H1 (cell line): Measurements from ENCODE around the gene EHBP1.

Source experiments
- BACH1 ChIP-seq: IDR thresholded peaks from 2 replicates; pipeline ENCODE4 v1.6.1; 2012; ENCODE audit warnings: low read length, improper control_type of control experiment
- JUN ChIP-seq: IDR thresholded peaks from 2 replicates; pipeline ENCODE4 v1.6.1; 2011; ENCODE audit warnings: low read depth, mild to moderate bottlenecking, improper control_type of control experiment, low read length
- PHF8 ChIP-seq: fragments of 200-600 bp; sonication (generic); conservative IDR thresholded peaks from 2 replicates; pipeline ENCODE4 v1.7.1; 2012; ENCODE audit warnings: low read depth, mild to moderate bottlenecking, inconsistent platforms, low read length, moderate library complexity
- TF ChIP-seq, protein P1 (sequence below), 3 experiments: IDR thresholded peaks; 1 replicate in 2 of 3; 2 replicates in 1 of 3; pipeline versions ENCODE4 v1.5.1 to v1.6.1; 2011; ENCODE audit warnings: low read length in 3 of 3, mild to moderate bottlenecking in 3 of 3, inconsistent platforms in 2 of 3, low read depth in 1 of 3, moderate library complexity in 1 of 3; ENCODE audit not compliant: insufficient read depth in 1 of 3; ENCODE audit errors: control extremely low read depth in 1 of 3

DNA sequence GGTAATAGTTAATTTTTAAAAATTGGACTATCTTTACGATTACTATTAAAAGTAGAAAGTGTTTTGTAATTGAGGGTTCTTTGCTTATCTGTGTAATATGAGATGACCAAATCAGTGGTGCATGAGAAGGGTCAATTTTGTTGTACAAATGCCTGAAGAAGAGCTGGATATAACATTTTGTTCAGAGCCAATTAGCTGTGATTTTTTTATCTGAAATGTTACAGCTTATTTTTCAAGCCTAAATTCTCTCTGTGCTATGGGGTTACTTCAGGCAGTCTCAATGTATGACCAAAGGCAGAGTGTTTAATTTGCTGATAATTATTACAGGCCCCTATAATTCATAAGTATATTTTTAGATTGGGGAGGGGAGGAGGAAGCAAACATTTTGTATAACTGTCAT lies 386.9 kb downstream of the EHBP1 start:
- TF ChIP-seq JUN (no peak), BACH1 (no peak), PHF8 (no peak)
- TF ChIP-seq, protein P1, sequence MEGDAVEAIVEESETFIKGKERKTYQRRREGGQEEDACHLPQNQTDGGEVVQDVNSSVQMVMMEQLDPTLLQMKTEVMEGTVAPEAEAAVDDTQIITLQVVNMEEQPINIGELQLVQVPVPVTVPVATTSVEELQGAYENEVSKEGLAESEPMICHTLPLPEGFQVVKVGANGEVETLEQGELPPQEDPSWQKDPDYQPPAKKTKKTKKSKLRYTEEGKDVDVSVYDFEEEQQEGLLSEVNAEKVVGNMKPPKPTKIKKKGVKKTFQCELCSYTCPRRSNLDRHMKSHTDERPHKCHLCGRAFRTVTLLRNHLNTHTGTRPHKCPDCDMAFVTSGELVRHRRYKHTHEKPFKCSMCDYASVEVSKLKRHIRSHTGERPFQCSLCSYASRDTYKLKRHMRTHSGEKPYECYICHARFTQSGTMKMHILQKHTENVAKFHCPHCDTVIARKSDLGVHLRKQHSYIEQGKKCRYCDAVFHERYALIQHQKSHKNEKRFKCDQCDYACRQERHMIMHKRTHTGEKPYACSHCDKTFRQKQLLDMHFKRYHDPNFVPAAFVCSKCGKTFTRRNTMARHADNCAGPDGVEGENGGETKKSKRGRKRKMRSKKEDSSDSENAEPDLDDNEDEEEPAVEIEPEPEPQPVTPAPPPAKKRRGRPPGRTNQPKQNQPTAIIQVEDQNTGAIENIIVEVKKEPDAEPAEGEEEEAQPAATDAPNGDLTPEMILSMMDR (IDR thresholded peaks at IDR 0.05; ENCODE audit: control extremely low read depth in 1 of 3, insufficient read depth in 1 of 3, low read depth in 1 of 3, low read length in 3 of 3), result no peak
